ENCODE measurements around the gene SYT7.
A peak's percentile ranks its signal among the peaks of the same experiment; 100 is the strongest.

The SYT7 gene

DNA sequence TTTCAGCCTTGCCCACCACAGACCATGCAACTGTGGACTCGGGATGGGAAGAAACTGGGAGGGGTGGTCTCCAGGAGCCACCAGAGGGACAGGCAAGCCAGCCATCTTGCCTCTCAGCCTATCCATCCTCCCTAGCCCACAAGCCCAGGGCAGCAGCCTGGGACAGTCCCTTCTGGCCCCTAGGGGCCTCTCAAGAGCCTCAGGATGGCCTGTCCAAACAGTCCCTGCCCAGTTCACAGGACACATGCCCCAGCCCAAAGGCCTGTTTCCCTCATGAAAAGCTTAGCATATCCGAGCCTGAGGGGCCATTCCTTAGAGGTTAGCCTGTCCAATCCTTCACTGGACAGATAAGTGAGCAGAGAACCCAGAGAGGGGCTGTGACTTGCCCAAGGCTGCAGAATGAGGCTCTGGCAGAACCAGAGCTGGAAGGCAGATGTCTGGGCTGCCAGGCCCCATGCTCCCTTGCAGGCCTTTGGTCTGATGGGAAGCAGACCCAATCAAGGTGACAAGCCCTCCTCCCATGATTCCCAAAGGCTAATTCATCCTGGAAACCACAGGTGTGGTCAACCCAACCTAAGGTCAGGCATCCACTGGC is 44.1 kb downstream of the SYT7 start:
- DNase-seq, result no peak

GRCh38 chr11:61535998-61536675 is 44.7 kb downstream of the SYT7 start:
- DNase-seq, result no peak

DNA sequence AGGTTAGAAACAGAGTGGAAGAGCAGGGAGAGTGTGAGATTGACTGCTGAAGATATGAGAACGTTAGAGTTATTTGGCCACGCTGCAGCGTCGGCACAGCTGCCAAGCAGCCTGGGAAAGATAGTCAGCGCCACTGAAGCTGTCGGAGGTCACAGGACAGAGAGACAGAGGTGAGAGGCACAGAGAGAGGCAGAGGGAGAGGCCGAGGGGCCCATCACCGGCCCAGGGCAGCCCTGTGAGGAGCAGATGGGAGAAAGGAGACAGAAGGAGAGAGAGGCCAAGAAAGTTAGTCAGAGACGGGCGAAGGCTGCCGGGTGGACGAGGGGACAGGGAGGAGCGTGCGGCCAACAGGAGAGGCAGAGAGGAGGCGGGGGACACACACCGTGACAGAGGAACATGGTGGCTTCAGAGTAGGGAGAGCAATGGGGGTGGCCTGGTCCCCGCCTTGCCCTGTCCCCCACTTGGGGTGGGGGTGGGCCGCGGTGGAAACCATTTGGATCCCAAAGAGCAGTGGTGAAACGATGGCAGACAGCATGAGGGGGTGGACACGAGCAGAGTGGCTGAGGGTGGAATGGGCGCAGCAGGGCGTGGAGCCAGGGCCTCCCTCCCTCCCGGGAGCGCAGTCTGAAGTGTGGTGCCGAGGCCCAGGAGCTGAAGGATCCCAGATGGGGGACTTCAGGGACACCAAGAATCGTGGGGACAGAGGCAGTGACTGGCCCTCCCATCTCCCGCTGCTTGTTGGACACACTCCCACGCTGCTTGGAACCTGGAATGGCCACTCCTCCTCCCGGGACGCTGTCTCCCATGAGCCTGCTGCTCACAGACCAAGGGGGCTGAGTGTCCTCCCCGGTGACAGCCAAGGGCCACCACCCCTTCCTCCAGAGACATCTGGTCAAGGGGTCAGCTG is 45.7 kb downstream of the SYT7 start:
- no peak for DNase-seq

- no peak for DNase-seq
These were observed 46.6 kb downstream of the SYT7 start for GRCh38 chr11:61534025-61534932.

DNA sequence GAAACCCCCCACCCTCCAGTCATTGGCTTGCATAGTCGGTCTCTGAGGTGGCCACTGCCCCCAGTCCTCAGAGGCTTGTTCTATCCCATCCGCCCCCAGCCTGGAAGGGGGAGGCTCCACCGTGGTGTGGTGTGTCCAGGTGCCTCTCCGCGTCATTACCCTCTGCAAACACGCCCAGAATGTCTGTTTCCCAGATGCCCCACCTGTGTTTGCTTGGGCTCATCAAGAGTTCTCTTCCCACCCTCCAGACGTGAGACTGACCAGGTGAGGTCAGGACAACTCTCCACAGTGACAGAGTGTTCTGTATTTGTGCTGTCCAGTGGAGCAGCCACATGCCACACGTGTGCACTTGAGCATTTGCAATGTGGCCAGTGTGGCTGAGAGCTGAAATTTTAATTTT is 47.5 kb downstream of the SYT7 start:
- no peak for DNase-seq

GRCh38 chr11:61533039-61533375 is 47.9 kb downstream of the SYT7 start:
- DNase-seq, result no peak

GRCh38 chr11:61532134-61533038 is 48.5 kb downstream of the SYT7 start:
- DNase-seq, result peak in 2 of 5 donors; percentile 18 to 35

DNA sequence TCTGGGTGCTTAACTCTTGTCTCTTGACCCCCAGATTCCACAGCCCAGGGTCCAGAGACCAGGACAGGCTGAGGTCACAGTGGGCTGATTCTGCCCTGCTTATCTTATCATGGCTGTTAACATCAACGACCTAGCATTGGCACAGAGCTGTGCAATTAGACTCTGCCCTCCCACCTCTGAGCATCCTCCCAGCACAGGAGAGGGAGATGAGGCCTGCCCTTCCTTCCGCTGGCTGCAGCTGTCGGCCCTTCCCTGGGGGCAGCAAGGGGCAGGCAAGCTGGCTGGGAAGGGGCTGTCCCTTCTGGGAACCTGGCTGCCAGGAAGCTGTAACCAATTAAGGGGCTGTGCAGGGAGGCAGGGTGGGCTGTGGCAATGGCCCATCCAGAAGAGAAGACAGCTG is 49.8 kb downstream of the SYT7 start:
- no peak for DNase-seq

- DNase-seq, result no peak
These were observed 51.2 kb downstream of the SYT7 start for GRCh38 chr11:61529537-61530225.

DNA sequence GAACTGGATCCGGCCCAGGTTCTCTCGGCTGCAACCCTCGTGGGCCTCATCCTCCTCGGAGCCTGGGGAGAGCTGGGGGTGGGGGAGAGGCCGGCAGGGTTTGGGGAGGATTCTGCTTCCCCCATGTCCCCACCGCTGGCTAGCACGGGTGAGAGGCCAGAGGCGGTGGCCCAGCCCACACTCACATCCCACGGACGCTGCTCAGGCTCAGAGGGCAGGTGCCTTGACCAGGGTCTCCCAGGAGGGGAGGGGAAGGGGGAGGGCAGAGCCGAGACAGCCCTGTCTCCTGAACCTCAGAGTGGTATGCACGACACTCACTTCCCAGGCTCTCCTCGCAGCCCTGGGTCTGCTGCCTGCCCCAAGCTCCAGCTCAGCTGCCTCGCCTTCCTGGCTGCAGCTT is 52.8 kb downstream of the SYT7 start:
- DNase-seq, result no peak

GRCh38 chr11:61526956-61527731 is 53.7 kb downstream of the SYT7 start:
- DNase-seq, result no peak

- DNase-seq, result no peak
These were observed 54.6 kb downstream of the SYT7 start for GRCh38 chr11:61526229-61526628.

DNA sequence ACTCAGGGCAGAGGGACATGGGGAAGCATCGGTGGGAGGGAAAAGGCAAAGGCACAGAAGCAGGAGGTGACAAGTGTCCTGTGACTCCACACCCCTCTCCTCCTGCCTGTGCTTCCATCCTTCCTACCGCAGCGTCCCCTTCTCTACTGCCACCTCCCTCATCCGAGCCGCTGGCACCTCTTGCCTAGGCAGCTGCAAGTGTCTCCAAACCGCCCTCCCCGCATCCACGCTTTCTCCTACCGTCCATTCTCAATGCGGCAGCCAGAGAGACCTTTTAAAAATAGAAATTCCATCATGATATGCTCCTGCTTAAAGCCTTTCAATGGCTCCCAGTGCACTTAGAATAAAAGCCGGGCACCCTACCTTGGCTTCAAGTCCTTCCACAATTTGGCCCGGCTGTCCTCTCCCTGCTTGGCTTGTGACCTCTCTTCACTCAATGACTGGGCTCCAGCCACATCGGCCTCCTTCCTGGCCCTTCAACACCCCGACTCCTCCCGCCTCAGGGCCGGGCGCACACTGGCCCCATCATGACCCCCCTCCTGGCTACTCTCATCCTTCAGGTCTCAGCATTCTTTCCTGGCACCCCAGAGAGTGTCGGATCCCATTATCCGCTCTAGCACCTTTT is 55.8 kb downstream of the SYT7 start:
- no peak for DNase-seq

- no peak for DNase-seq
These were observed 56.4 kb downstream of the SYT7 start for GRCh38 chr11:61524446-61524845.

GRCh38 chr11:61522881-61523280 is 58.0 kb downstream of the SYT7 start:
- no peak for DNase-seq

- DNase-seq, result no peak
These were observed 62.7 kb downstream of the SYT7 start for GRCh38 chr11:61518032-61518795.

DNA sequence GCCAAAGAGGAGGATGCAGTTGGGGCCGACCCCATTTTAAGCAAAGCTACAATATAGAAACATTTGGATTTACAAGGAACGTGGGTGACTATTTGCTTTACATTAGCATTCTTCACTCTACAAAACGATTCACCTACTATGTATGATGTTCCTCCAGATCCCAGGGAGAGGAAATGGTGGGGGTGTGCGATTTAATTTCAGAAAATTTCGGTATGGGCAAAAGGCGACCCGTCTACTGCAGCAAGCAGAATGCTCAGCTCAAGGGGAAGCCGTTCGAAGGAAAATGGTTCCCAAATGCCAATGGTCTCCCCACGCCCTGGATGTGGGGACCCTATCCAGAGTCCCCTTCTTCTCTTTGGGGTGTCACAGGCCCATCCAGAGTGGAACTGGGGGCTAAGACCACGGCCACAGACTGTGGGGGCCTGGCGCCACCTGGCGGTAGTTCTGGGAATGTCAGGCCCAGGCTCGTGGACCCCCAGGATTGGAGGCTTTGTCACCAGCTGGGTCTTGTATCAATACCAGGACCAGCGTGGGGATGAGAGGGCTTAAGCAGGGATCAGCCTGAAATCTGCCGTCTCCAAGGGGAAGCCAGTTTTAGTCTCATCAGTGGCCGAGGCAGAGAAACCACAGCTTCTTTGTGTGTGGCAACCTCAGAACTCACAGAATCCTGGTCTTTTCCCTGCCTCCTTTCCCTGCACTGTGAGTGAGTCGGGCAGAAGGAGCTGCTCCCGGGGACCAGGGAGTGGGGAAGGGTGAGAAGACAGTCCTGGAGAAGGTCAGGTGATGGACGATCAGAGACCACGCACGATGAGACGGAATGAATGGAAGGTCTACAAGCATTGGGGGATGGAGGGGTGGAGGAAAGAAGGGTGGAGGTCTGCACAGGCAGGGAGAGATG is 64.0 kb downstream of the SYT7 start:
- peak in 4 of 5 donors; percentile 18 to 52 (median 30) for DNase-seq

- DNase-seq, result no peak
These were observed 64.7 kb downstream of the SYT7 start for GRCh38 chr11:61516191-61516590.

Data from T-helper 1 cell (primary cell).